Left lobe of liver (tissue), 2 donors: ENCODE results near the gene ELL. TPM values are rescaled to one million over a fixed set of nuclear protein-coding genes. Genes with fewer than 3 reads are reported as not detected.
"Not testable (repeated sequence)": the region's sequence is repeated elsewhere in the genome, so short reads cannot be mapped to it uniquely, and the experiment has no call there.

Source experiments
- ATAC-seq: fragments of 200-7000 bp; cut with Tn5 transposase; one replicate; pipeline ENCODE4 v1.9.1; 2020; ENCODE audit warnings: mild to moderate bottlenecking, moderate library complexity
- DNase-seq: peaks from one replicate; pipeline ENCODE4 v3.0.0-alpha.2; 2020; ENCODE audit warnings: low spot score
- total RNA-seq: library from RNA; stranded (reverse); gene quantifications from one replicate; pipeline ENCODE4 v1.2.1, GENCODE V29; 2021
- donor health status: DM: no; HTN: no; CAD: no; lungs with moderate emphysema.
- donor health status: DM: no; HTN: yes; CAD: no.

The ELL gene
- total RNA-seq, 1 donor from 2014 or later: 11.2 TPM

DNA sequence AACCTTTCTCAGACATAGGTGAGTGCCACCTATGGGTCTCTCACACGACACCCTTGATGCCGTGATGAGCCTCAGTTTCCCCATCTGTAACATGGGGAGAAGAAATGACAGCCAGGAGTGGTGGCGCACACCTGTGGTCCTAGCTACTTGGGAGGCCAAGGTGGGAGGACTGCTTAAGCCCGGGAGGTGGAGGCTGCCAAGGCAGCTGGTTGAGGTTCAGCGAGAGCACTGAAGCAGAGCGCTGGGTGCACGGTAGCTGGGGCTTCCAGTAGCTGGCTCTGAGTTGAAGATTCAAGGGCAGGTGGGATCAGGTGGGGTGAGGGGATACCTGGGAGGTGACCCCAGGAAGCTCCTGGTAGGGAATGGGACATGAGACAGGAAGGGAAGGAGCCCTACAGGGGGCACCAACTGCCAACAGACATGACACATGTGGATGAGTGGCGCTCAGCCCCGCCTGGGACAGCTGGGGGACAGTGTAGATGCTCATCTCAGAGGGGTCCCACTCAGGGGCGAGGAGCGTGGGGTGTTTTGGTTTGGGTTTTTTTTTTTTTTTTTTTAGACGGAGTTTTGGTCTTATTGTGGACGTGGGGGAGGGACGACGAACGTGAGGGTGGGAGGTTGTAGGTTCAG is 109.1 kb downstream of the ELL start:
- ATAC-seq: no peak
- DNase-seq: no peak

DNA sequence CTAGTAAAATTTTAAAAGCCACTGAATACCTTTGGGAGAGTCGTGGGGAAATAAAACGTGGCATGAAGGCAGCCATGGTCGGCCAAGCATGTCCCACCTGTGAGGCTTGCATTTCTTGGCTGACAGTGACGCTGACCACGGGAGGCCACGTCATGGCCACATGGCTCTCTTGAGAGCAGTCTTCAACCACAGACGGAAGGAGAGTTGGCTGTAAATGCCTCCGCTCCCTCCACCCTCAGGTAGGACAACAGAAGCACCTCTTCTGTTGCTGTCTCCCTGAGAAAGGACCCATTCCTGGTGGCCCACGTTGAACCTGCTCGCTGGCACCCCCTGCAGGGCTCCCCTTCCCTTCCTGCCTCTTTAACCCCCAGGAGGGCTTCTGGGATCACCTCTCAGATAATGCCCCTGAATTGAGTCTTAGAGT is 113.8 kb downstream of the ELL start:
- no peak for DNase-seq
- ATAC-seq: peak; percentile 75

DNA sequence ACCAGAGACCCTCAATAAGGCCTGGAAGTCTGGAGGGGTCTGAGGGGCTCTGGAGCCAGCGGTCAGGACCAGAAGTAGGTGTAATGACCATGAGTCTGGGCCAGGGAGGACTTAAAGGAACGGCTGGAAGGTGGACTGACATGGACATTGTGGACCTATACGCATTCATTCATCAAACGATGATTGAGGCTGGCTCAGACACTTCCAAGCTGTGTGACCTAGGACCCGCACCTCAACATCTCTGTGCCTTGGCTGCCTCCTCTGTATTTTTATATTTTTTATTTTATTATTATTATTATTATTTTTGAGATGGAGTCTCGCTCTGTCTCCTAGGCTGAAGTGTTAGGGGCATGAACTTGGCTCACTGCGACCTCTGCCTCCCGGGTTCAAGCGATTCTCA is 115.1 kb downstream of the ELL start:
- ATAC-seq (no peak), DNase-seq (no peak)

DNA sequence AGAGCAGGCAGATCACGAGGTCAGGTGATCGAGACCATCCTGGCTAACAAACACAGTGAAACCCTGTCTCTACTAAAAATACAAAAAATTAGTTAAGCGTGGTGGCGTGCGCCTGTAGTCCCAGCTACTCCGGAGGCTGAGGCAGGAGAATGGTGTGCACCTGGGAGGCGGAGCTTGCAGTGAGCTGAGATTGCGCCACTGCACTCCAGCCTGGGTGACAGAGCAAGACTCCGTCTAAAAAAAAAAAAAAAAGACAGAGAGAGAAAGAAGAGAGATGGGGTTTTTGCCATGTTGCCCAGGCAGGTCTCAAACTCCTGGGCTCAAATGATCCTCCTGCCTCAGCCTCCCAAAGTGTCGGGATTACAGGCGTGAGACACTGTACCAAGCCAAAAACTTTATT is 116.1 kb downstream of the ELL start:
- not testable (repeated sequence) for DNase-seq, ATAC-seq

DNA sequence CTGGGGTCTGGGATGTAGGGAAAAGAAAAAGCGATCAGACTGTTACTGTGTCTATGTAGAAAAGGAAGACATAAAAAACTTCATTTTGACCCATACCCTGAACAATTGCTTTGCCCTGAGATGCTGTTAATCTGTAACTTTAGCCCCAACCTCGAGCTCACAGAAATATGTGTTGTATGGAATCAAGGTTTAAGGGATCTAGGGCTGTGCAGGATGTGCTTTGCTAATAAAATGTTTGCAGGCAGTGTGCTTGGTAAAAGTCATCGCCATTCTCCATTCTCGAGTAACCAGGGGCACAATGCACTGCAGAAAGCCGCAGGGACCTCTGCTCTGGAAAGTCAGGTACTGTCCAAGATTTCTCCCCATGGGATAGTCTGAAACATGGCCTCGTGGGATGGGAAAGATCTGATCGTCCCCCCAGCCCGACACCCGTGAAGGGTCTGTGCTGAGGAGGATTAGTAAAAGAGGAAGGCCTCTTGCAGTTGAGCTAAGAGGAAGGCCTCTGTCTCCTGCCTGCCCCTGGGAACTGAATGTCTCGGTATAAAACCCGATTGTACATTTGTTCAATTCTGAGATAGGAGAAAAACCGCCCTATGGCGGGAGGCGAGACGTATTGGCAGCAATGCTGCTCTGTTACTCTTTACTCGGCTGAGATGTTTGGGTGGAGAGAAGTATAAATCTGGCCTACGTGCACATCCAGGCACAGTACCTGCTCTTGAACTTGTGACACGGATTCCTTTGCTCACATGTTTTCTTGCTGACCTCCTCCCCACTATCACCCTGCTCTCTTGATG is 119.2 kb downstream of the ELL start:
- not testable (repeated sequence) for DNase-seq, ATAC-seq

DNA sequence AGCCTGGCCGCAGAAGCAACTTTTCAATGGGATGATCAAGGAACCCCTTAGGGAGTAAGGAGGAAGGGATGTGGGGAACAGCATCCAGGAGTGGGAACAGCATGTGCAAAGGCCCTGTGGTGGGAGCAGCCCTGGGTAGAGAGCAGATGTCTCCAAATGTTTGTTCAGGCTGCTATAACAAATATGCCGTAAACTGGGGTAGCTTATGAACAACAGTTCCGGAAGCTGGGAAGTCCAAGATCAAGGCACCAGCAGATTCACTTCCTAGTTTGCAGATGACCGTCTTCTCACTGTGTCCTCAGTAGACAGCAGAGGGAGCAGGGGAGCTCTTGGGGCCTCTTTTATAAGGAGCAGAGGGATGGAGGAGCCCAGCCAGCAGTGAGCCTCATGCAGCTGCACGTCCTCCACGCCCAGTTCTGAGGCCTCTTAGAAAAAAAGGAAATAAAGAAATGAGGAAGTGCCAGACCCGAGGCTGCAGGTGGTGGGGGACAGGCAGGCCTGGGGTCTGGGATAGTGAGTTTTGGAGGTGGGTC is 120.2 kb downstream of the ELL start:
- DNase-seq (peak; percentile 54), ATAC-seq (peak; percentile 54)

DNA sequence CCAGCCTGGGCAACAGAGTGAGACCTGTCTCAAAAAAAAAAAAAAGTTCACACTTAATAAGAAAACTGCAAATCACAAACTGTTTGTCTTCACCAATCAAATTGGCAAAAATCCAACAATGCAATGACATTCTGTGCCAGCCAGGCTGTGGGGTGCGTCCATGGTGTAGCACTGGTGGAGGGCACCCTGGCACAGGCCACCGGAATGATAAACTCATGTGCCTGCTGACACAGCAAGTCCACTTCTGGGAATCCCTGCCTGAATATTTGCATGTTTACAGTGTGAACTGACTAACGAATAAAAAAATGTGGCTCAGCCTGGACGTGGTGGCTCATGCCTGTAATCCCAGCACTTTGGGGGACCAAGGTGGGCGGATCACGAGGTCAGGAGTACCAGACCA is 122.9 kb downstream of the ELL start:
- ATAC-seq: peak; percentile 70
- peak; percentile 92 for DNase-seq

DNA sequence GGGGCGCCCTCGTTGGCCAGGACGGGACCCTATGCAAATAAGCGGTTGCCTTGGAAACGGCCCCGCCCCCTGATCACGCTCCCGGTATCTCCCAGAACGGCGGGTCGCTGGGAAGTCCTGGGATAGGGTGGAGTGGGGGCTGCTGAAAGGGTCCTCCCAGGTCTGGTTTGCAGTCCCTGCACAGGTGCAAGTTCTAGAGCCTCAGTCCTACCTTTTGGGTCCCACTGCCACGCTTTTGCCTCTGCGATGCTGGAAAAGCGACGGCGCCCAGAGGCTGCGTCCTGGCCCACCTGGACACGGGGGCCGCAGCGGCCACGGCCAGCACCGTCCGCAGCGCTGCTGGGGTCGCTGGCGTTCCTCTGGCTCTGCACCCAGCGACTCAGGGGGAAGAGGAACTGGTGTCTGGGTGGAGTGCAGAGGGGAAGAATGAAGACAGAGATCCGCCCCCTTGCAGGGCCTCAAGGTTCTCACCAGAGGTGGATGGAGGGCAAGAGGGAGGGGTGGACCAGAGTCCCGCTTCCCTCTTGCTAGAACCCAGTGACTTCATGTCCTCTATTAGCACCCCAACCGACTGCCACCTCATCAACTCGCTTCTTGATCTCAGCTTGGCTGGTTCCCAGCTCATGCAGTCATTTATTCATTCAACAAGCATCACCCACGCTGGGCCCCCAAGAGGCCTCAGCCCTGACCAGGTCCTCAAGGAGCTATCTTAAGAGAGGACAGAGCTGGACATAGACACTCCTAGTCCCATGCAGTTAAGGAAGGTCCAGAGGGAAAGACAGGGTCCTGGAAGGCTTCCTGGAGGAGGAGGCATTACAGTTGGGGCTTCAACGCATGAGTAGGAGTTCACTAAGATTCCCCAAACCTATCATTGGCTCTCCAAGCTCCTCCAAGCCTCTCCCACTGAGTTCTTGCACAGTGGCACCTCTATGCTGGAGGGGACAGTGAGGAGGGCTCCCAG is 124.3 kb downstream of the ELL start, which contains the start of gene LRRC25:
LRRC25 (minus strand) TSS at position 381 of the 961 bp plus-strand sequence. CDS start 659 bp downstream, outside the sequence.
- DNase-seq (no peak), ATAC-seq (peak; percentile 4)

DNA sequence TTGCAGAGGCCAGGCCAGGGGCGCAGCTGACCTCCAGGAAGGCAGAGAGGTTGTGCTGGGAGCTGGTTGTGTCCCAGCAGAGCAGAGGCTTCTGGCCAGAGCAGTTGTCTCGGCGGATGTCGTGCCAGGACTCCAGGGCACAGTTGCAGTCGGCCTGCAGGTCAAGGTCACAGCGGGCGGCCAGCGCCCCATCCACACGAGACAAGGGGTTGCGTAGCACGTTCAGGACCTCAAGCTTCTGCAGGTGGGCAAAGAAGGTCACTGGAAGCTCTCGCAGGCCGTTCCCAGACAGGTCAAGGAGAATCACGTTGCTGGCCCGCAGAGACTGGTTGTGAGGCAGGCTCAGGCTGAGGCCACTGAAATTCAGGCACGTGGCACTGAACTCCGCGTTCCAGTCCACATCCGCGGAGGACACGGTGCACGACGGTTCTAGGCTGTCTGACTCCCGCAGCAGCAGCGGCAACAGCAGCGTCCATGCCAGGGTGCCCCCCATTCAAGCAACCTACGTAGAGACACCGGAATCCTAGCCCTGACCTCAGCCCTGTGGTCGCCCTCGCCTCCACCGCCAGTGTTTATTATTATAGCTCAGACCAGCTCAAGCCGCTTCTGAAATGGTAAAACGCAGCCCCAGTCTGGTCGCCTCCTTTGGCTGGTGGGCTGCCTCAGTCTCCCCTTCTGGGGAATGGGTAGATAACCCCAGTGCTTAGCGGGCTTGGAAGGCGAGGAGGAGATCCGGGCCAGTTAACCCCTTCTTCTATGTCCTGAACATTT is 125.2 kb downstream of the ELL start:
- DNase-seq (peak; percentile 86), ATAC-seq (peak; percentile 80)

DNA sequence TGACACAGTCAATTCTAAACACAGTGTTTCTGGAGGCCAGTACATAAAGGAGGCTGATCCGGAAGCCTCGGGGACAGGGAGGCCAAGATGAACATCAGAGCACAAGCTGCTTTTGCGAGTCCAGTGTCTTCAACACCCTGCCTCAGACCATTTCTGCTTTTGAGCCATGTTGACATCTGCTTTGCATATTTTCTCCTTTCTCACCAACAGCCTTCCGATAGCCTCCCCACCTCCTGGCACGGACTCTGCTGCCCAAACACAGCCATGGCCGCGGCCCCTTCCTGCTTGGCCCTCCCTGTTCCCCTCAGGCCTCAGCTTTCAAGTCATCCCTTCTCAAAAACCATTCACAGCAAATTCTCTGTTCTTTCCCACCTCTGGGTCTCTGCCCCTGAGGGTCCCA is 128.0 kb downstream of the ELL start:
- no peak for DNase-seq
- ATAC-seq: no peak

DNA sequence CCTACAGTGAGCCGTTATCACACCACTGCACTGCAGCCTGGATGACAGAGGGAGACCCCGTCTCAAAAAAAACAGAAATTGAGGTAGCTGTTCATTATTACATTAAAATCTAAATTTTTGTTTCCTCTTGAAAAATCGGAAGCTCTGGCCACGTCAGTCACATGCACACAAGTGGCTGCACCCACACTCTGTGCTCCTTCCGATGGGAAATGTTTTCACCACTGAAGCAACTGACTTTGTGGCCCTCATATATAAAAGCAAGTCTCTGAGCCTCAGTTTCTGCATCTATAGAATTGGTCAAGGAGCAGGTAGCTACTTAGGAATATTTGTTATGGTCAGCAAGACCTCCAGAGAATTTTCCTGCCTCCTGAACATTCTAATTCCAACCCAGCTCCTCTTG is 128.9 kb downstream of the ELL start:
- ATAC-seq (no peak), DNase-seq (no peak)

Other genes with a start within 250 kb of the ELL start
- gene IQCN, start 247.6 kb downstream of the ELL start, total RNA-seq: 2.8 TPM
- 47.4 TPM for gene JUND, start 240.4 kb downstream of the ELL start, total RNA-seq
- gene LSM4, start 199.0 kb downstream of the ELL start, total RNA-seq: 53.3 TPM
- 62.4 TPM for gene PGPEP1, start 181.5 kb downstream of the ELL start, total RNA-seq
- gene GDF15, start 135.9 kb downstream of the ELL start, total RNA-seq: 3.2 TPM
- 2.2 TPM for gene LRRC25, start 124.4 kb downstream of the ELL start, total RNA-seq
- gene SSBP4, start 102.7 kb downstream of the ELL start, total RNA-seq: 18.4 TPM
- 10.2 TPM for gene ISYNA1, start 83.9 kb downstream of the ELL start, total RNA-seq
- 116 TPM for gene FKBP8, start 21.5 kb upstream of the ELL start, total RNA-seq
- 30.4 TPM for gene KXD1, start 35.8 kb upstream of the ELL start, total RNA-seq
- gene UBA52, start 49.8 kb upstream of the ELL start, total RNA-seq: 425 TPM
- gene REX1BD, start 66.7 kb upstream of the ELL start, total RNA-seq: 55.7 TPM
- gene CRLF1, start 84.7 kb upstream of the ELL start, total RNA-seq: 0.20 TPM
- gene TMEM59L, start 90.8 kb upstream of the ELL start, total RNA-seq: not detected
- gene KLHL26, start 115.0 kb upstream of the ELL start, total RNA-seq: 6.1 TPM
- 6.2 TPM for gene CRTC1, start 161.6 kb upstream of the ELL start, total RNA-seq